Measurements from ENCODE around the gene VENTX. TPM values are rescaled to one million over a fixed set of nuclear protein-coding genes. Genes with fewer than 3 reads are reported as not detected.

Gene VENTX
- total and polyA plus RNA-seq, 2 donors (not counting 3 experiments of a cell fraction or from before 2014, with no cell fraction given) = not detected

DNA sequence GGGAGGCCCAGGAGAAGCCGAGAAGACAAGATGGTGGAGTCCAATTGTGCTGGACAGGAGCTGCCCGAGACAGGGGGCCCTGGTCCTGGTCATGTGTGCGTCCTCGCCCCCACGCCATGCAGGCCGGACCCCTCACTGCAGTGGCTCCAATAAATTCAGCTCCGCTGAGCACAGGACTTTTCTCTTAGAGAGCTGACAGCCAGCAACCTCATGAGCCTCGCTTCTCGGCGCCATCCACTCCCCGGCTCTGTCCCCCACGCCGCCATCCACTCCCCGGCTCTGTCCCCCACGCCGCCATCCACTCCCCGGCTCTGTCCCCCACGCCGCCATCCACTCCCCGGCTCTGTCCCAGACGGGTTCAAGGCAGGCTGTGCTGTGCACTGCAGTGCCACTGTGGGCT is 10.4 kb upstream of the VENTX start:
- DNase-seq (ENCODE audit: low read depth, low spot score) (no peak), FAIRE-seq (no peak)
- Histone ChIP-seq H2AFZ (ENCODE audit: low read depth, low read length) (no peak overlapping the region), H3K9me1 (replicated peaks; ENCODE audit: control insufficient read depth, extremely low read depth, insufficient read depth, low read length) (no peaks in the 10 kb centered on the region), H3K27ac (ENCODE audit: insufficient read depth, low read depth, low read length) (no peak overlapping the region), H3K27me3 (ENCODE audit: control insufficient read depth in 2 of 2, insufficient read depth in 2 of 2, low read length in 2 of 2) (peaks cover 19 to 27% of the 10 kb centered on the region in 2 experiments), H3K36me3 (ENCODE audit: control insufficient read depth in 2 of 2, extremely low read depth in 1 of 2, insufficient read depth in 2 of 2, low read length in 2 of 2) (no peaks in the 10 kb centered on the region), H3K9ac (replicated peaks; ENCODE audit: extremely low read depth, insufficient read depth, low read length) (no peak overlapping the region), H4K20me1 (replicated peaks; ENCODE audit: control insufficient read depth, extremely low read depth, insufficient read depth, low read length) (no peaks in the 10 kb centered on the region), H3K4me1 (ENCODE audit: control insufficient read depth, extremely low read depth, insufficient read depth, low read length) (no peaks in the 10 kb centered on the region), H3K79me2 (ENCODE audit: control insufficient read depth, insufficient read depth, low read length) (no peaks in the 10 kb centered on the region), H3K9me3 (replicated peaks; ENCODE audit: control insufficient read depth, insufficient read depth, low read length) (no peaks in the 10 kb centered on the region), H3K4me2 (ENCODE audit: insufficient read depth, low read length) (no peak overlapping the region), H3K4me3 (replicated peaks in 1 of 3; ENCODE audit: insufficient read depth in 1 of 3, low read depth in 1 of 3, low read length in 3 of 3) (no peak overlapping the region)
- ChIA-PET CTCF (interaction anchor here (1.1 kb wide), 1 partner anchor 30 kb away, joined by 4 read pairs; no protein-coding TSS in a partner anchor), POLR2A (no interaction called here)
- intact Hi-C loops (cut with micrococcal nuclease) (no loop called here), dilution Hi-C loops (cut with MboI; ENCODE audit: extremely low pct_ligation_motif_present, low sequenced_read_pairs) (no loop called here)
- BruUV-seq (replicated peaks) = no TSS peak
- TF ChIP-seq POLR2AphosphoS5 (IDR thresholded peaks at IDR 0.05; ENCODE audit: insufficient read depth, low read depth, low read length) = no peak
- TF ChIP-seq, protein P1, sequence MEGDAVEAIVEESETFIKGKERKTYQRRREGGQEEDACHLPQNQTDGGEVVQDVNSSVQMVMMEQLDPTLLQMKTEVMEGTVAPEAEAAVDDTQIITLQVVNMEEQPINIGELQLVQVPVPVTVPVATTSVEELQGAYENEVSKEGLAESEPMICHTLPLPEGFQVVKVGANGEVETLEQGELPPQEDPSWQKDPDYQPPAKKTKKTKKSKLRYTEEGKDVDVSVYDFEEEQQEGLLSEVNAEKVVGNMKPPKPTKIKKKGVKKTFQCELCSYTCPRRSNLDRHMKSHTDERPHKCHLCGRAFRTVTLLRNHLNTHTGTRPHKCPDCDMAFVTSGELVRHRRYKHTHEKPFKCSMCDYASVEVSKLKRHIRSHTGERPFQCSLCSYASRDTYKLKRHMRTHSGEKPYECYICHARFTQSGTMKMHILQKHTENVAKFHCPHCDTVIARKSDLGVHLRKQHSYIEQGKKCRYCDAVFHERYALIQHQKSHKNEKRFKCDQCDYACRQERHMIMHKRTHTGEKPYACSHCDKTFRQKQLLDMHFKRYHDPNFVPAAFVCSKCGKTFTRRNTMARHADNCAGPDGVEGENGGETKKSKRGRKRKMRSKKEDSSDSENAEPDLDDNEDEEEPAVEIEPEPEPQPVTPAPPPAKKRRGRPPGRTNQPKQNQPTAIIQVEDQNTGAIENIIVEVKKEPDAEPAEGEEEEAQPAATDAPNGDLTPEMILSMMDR (IDR thresholded peaks at IDR 0.05; ENCODE audit: extremely low read depth in 1 of 2, insufficient read depth in 1 of 2, low read depth in 1 of 2, low read length in 2 of 2) = no peak
- TF ChIP-seq EZH2 (IDR thresholded peaks at IDR 0.05; ENCODE audit: borderline replicate concordance, low read depth, low read length, severe bottlenecking) = no peak
- TF ChIP-seq, protein P2, sequence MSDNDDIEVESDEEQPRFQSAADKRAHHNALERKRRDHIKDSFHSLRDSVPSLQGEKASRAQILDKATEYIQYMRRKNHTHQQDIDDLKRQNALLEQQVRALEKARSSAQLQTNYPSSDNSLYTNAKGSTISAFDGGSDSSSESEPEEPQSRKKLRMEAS (IDR thresholded peaks at IDR 0.05; ENCODE audit: insufficient read depth, insufficient read length) = no peak
- TF ChIP-seq JUN (IDR thresholded peaks at IDR 0.05; ENCODE audit: borderline replicate concordance, insufficient read depth, insufficient read length, low read depth) = no peak
- TF ChIP-seq FOS (IDR thresholded peaks at IDR 0.05; ENCODE audit: borderline replicate concordance, insufficient read depth, low read length) = no peak
- TF ChIP-seq GATA2 (IDR thresholded peaks at IDR 0.05; ENCODE audit: insufficient read depth, insufficient read length, low read depth, low read length) = no peak
- no peak for TF ChIP-seq POLR2A (IDR thresholded peaks at IDR 0.05; ENCODE audit: low read depth, low read length)
- no peak for TF ChIP-seq MYC (IDR thresholded peaks at IDR 0.05; ENCODE audit: low read depth, low read length)

Data from endothelial cell of umbilical vein (primary cell).